Measurements from ENCODE around the gene C2CD2.

Gene C2CD2

DNA sequence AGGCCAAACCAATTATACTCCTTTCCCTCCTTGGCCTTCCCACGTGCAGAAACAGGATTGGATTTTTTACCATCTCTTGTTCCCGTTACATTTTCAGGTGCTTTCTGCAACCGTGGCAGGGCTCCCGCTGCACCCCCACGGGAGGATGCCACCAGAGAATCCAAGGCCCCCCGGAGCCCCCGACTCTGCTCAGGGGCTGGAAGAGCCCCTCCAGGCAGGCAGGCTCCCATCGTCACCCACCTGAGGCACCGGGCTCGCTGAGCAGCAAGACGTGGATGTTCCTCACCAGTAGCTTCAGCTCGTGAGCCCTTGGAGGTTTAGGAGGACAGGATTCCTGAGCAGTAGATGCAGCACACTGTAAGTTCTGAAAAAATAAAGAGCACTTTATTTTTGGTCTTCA is 39.5 kb downstream of the C2CD2 start:
- TF ChIP-seq, protein P1, sequence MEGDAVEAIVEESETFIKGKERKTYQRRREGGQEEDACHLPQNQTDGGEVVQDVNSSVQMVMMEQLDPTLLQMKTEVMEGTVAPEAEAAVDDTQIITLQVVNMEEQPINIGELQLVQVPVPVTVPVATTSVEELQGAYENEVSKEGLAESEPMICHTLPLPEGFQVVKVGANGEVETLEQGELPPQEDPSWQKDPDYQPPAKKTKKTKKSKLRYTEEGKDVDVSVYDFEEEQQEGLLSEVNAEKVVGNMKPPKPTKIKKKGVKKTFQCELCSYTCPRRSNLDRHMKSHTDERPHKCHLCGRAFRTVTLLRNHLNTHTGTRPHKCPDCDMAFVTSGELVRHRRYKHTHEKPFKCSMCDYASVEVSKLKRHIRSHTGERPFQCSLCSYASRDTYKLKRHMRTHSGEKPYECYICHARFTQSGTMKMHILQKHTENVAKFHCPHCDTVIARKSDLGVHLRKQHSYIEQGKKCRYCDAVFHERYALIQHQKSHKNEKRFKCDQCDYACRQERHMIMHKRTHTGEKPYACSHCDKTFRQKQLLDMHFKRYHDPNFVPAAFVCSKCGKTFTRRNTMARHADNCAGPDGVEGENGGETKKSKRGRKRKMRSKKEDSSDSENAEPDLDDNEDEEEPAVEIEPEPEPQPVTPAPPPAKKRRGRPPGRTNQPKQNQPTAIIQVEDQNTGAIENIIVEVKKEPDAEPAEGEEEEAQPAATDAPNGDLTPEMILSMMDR (conservative IDR thresholded peaks at IDR 0.05; ENCODE audit: low read depth, low read length), result no peak
- no peak overlapping the region for H3K4me3 ChIP-seq (ENCODE audit: low read depth, low read length)
- DNase-seq (ENCODE audit: low read depth), result no peak

DNA sequence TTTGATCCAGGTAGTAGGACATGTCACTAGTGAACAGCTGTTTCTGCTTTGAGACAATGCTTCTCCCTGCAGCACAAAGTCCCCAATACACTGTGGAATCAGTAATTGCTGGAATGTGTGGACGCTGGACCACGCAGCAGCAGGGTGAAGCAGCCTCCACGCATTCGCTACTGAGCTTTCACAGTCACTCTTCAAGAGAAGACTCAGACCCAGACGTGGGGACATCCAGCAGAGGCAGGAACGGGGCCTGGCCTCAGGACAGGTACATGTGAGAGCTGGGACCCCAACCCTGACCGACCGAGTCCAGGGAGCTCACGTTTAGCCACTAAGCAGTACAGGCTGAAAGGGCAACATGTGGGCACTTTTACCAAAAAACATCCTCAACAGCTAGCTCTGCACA is 40.6 kb downstream of the C2CD2 start:
- no peak for DNase-seq (ENCODE audit: low read depth)
- TF ChIP-seq, protein P1 (conservative IDR thresholded peaks at IDR 0.05; ENCODE audit: low read depth, low read length), result no peak
- no peak overlapping the region for H3K4me3 ChIP-seq (ENCODE audit: low read depth, low read length)

DNA sequence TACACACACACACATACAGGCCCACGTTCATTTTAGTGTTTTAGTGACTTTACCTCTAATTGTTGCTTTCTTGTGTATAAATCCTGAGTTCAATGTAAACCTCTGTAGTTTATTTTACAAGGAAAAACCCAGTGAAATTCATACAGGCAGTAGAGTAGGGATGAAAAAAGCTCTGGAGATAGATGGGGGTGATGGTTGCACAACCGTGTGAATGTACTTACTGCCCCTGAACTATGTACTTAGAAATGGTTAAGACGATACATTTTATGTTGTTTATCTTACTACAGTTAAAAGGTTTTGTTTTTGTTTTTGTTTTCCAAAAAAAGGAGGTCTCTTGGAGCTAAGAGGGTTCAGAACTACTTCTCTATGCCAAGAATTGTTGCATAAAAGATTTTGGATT is 45.0 kb downstream of the C2CD2 start:
- DNase-seq (ENCODE audit: low read depth), result no peak
- no peak overlapping the region for H3K4me3 ChIP-seq (ENCODE audit: low read depth, low read length)
- TF ChIP-seq, protein P1 (conservative IDR thresholded peaks at IDR 0.05; ENCODE audit: low read depth, low read length), result no peak

DNA sequence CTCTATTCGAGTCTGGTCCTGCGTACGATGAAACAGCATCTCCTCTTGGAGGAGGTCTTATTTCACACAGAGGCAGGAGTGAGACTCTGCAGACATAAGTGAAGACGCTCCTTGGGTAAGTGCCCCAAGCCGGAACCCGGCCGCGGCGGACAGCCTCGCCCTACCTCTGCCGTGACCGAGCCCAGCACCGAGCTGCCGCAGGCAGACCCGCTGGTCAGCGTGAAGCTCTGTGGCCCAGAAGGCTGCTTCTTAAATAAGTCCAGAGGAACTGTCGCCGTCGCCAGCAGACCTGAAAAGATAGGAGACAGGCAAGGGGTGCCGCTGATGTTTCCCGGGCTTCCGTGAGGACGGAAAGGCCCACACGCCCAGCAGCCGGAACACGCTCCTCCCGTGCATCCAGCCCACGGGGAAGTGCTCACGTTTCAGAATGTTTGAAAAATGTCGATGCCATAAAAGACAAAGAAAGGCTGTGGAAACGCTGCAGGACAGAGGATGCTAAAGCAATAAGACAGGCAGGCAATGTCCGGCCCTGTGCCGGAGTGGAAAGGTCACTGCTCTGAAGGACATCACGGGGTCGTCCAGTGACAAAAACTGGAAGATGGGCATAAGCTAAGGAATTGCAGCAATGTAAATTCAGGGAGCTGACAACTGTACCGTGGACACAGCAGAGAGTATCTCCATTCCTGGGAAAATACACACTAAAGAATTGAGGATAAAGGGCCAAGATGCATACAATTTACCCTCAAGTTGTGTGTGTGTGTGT is 46.1 kb downstream of the C2CD2 start:
- TF ChIP-seq, protein P1 (conservative IDR thresholded peaks at IDR 0.05; ENCODE audit: low read depth, low read length), result no peak
- H3K4me3 ChIP-seq (ENCODE audit: low read depth, low read length), result no peak overlapping the region
- no peak for DNase-seq (ENCODE audit: low read depth)

DNA sequence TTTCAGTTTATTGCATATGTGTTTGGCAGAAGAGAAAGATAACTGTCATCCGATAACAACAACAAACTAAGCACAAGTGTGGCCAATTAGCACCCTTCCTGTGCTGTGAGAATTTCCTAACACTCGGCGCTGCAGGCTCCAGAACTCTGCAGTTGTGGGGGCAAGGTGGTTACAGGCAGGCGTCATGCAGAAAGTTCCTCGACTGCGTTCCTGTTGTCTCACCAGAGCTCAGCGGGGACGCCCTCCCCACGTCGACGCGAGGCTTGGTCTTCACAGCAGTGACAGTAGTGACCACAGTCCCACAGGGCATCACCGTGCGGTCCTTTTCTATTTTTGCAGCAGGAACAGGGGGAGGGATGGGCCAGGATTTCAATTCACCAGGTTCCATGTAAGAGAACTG is 47.0 kb downstream of the C2CD2 start:
- no peak for DNase-seq (ENCODE audit: low read depth)
- TF ChIP-seq, protein P1 (conservative IDR thresholded peaks at IDR 0.05; ENCODE audit: low read depth, low read length), result no peak
- H3K4me3 ChIP-seq (ENCODE audit: low read depth, low read length), result no peak overlapping the region

DNA sequence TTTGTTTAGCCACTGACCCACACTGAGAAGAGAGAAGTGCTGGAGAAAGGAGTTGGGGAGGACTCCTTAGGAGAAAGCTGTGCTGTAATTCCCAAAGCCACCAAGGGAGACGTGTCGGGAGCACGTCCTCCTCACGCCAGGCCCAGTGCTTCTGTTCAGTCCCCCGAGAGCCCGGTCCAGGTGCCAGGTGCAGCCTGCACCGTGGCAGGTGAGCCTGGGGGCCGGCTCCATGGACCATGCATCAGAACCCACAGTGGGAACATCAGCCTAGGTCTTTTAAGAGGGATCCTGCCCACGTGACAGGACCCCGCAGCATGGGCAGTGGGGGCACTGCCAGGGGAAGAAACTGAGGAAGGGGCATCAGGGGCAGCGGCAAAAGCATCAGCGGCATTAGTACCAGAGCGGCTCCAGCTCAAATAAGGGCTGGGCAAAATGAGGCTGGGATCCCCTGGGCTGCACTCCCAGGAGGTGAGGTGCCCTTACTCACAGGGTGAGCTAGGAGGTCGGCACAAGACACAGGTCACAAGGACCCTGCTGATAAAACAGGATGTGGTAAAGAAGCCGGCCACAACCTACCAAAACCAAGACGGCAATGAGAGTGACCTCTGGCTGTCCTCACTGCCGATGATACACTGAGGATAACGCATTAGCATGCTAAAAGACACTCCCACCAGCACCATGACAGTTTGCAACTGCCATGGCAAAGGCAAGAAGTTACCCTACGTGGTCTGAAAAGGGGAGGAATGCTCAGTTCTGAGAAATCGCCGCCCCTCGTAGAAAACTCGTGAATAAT is 50.1 kb downstream of the C2CD2 start:
- peak; percentile 6 for DNase-seq (ENCODE audit: low read depth)
- no peak overlapping the region for H3K4me3 ChIP-seq (ENCODE audit: low read depth, low read length)
- TF ChIP-seq, protein P1 (conservative IDR thresholded peaks at IDR 0.05; ENCODE audit: low read depth, low read length), result no peak

All from choroid plexus epithelial cell (primary cell).